ENCODE data around the gene ORC4. TPM values are rescaled to one million over a fixed set of nuclear protein-coding genes. Genes with fewer than 3 reads are reported as not detected.

The ORC4 gene
- polyA plus RNA-seq, 1 donor (not counting 4 experiments of a cell fraction or from before 2014, with no cell fraction given), result 62.4 TPM

DNA sequence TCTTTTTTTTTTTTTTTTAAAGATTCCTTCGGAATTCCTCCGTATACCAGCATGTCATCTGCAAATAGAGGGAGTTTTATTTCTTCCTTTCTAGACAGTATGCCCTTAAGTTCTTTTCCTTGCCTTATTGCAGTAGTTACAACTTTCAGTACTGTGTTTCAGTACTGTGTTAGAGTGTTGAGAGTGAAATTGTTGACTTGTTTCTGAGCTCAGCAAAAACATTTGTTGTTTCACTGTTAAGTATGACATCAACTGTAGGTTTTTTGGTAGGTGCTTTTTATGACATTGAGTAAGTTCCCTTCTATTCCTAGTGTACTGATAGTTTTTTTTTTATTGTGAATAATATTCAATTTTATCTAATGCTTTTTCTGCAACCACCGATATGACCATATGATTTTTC lies 131.9 kb downstream of the ORC4 start:
- H3K9me1 ChIP-seq (ENCODE audit: control insufficient read depth, extremely low read depth, insufficient read depth, low read length), result no peaks in the 10 kb centered on the region
- H3K9me3 ChIP-seq (ENCODE audit: control insufficient read depth, low read depth, low read length), result no peaks in the 10 kb centered on the region
- no peaks in the 10 kb centered on the region for H3K36me3 ChIP-seq (ENCODE audit: control insufficient read depth in 2 of 2, extremely low read depth in 1 of 2, insufficient read depth in 2 of 2, low read length in 2 of 2)
- peaks cover 11% of the 10 kb centered on the region for H3K79me2 ChIP-seq (ENCODE audit: control insufficient read depth, insufficient read depth, low read length)
- dilution Hi-C loops (cut with MboI; ENCODE audit: extremely low pct_ligation_motif_present, low sequenced_read_pairs), result no loop called here
- DNase-seq (ENCODE audit: low read depth, low spot score) (no peak), FAIRE-seq (no peak)
- H3K27ac ChIP-seq (ENCODE audit: control insufficient read depth, insufficient read depth, low read length), result no peak overlapping the region
- H3K4me1 ChIP-seq (ENCODE audit: control insufficient read depth, extremely low read depth, insufficient read depth, low read length), result no peaks in the 10 kb centered on the region
- H4K20me1 ChIP-seq (ENCODE audit: control insufficient read depth, extremely low read depth, insufficient read depth, low read length), result no peaks in the 10 kb centered on the region
- H2AFZ ChIP-seq (ENCODE audit: control insufficient read depth, low read length), result no peak overlapping the region
- H3K9ac ChIP-seq (ENCODE audit: control insufficient read depth, extremely low read depth, insufficient read depth, low read length), result no peak overlapping the region
- H3K4me2 ChIP-seq (ENCODE audit: control insufficient read depth, extremely low read depth, insufficient read depth, low read depth, low read length), result peak overlapping the region; percentile 7
- H3K27me3 ChIP-seq (ENCODE audit: control insufficient read depth, extremely low read depth, insufficient read depth, low read length), result no peaks in the 10 kb centered on the region
- no peak overlapping the region for H3K4me3 ChIP-seq (ENCODE audit: control insufficient read depth in 2 of 3, extremely low read depth in 1 of 3, insufficient read depth in 2 of 3, low read depth in 1 of 3, low read length in 3 of 3)
- TF ChIP-seq EZH2 (IDR thresholded peaks at IDR 0.05; ENCODE audit: low read length) (no peak), CTCF (optimal IDR thresholded peaks at IDR 0.05 in 1 of 3, IDR thresholded peaks at IDR 0.05 in 1 of 3, conservative IDR thresholded peaks at IDR 0.05 in 1 of 3; ENCODE audit: extremely low read depth in 1 of 3, insufficient read depth in 2 of 3, low read length in 3 of 3) (no peak)

GRCh38 chr2:147886136-147886535 lies 134.4 kb downstream of the ORC4 start:
- Histone ChIP-seq H3K9me1 (ENCODE audit: control insufficient read depth, extremely low read depth, insufficient read depth, low read length) (no peaks in the 10 kb centered on the region), H3K9ac (ENCODE audit: control insufficient read depth, extremely low read depth, insufficient read depth, low read length) (no peak overlapping the region), H2AFZ (ENCODE audit: control insufficient read depth, low read length) (no peak overlapping the region), H3K4me1 (ENCODE audit: control insufficient read depth, extremely low read depth, insufficient read depth, low read length) (no peaks in the 10 kb centered on the region), H3K36me3 (ENCODE audit: control insufficient read depth in 2 of 2, extremely low read depth in 1 of 2, insufficient read depth in 2 of 2, low read length in 2 of 2) (no peaks in the 10 kb centered on the region), H3K79me2 (ENCODE audit: control insufficient read depth, insufficient read depth, low read length) (peaks cover 5% of the 10 kb centered on the region), H3K9me3 (ENCODE audit: control insufficient read depth, low read depth, low read length) (no peaks in the 10 kb centered on the region), H3K27ac (ENCODE audit: control insufficient read depth, insufficient read depth, low read length) (no peak overlapping the region), H3K4me3 (ENCODE audit: control insufficient read depth in 2 of 3, extremely low read depth in 1 of 3, insufficient read depth in 2 of 3, low read depth in 1 of 3, low read length in 3 of 3) (no peak overlapping the region), H3K4me2 (ENCODE audit: control insufficient read depth, extremely low read depth, insufficient read depth, low read depth, low read length) (no peak overlapping the region), H3K27me3 (ENCODE audit: control insufficient read depth, extremely low read depth, insufficient read depth, low read length) (no peaks in the 10 kb centered on the region), H4K20me1 (ENCODE audit: control insufficient read depth, extremely low read depth, insufficient read depth, low read length) (no peaks in the 10 kb centered on the region)
- FAIRE-seq (no peak), DNase-seq (ENCODE audit: low read depth, low spot score) (no peak)
- TF ChIP-seq CTCF (optimal IDR thresholded peaks at IDR 0.05 in 1 of 3, IDR thresholded peaks at IDR 0.05 in 1 of 3, conservative IDR thresholded peaks at IDR 0.05 in 1 of 3; ENCODE audit: extremely low read depth in 1 of 3, insufficient read depth in 2 of 3, low read length in 3 of 3) (no peak), EZH2 (IDR thresholded peaks at IDR 0.05; ENCODE audit: low read length) (no peak)
- dilution Hi-C loops (cut with MboI; ENCODE audit: extremely low pct_ligation_motif_present, low sequenced_read_pairs), result no loop called here

Measured in keratinocyte (primary cell).